GM12878 (cell line): Measurements from ENCODE around the gene CFAP70. TPM values are rescaled to one million over a fixed set of nuclear protein-coding genes. Genes with fewer than 3 reads are reported as not detected.

Experiments
- ATAC-seq: fragments of 200-7000 bp; cut with Tn5 transposase; 3 replicates; pipeline ENCODE4 v1.9.1; 2020; ENCODE audit warnings: mild to moderate bottlenecking, moderate library complexity
- BruUV-seq: library from RNA; stranded (reverse); fragments of 400-500 nt; replicated peaks from 2 replicates; lab custom pipeline; 2021; lab: Mats Ljungman, UMichigan
- CTCF ChIA-PET: fragments of 300-600 bp; sonication (Branson Sonifier 250); formaldehyde crosslinking; extraction: SDS; loops from one replicate; lab custom pipeline; 2021; ENCODE audit warnings: inconsistent platforms; lab: Yijun Ruan, JAX
- POLR2A ChIA-PET: fragments of 350-600 bp; formaldehyde crosslinking; extraction: SDS; loops from one replicate; lab custom pipeline; 2021; ENCODE audit warnings: inconsistent platforms; lab: Charles Lee
- RAD21 ChIA-PET: fragments of 300-600 bp; sonication (Branson Sonifier 250); formaldehyde crosslinking; loops from one replicate; lab custom pipeline; 2023; ENCODE audit warnings: antibody characterized with exemption; ENCODE audit not compliant: unreplicated experiment; lab: Charles Lee
- SMC1A ChIA-PET: fragments of 300-600 bp; sonication (Branson Sonifier 250); formaldehyde crosslinking; loops from one replicate; lab custom pipeline; 2023; ENCODE audit not compliant: unreplicated experiment, uncharacterized antibody; lab: Charles Lee
- DNase-seq: peaks from one replicate; pipeline ENCODE4 v3.0.0-alpha.2; 2011; ENCODE audit warnings: low read depth, low spot score
- FAIRE-seq: peaks from 3 replicates; lab custom pipeline; 2011; peaks lifted over from hg19 to GRCh38; lab: Jason Lieb, UNC
- H2AFZ ChIP-seq: 2 replicates; pipeline ENCODE4 v1.6.0; 2011; ENCODE audit warnings: low read depth, low read length, control low read depth; ENCODE audit not compliant: control insufficient read depth
- H3K27ac ChIP-seq: 2 replicates; pipeline ENCODE4 v1.5.1; 2011; ENCODE audit warnings: control low read depth; ENCODE audit not compliant: control insufficient read depth, insufficient read depth
- H3K27me3 ChIP-seq, 2 experiments: replicated peaks in 1 of 2; 2 replicates each; pipeline versions ENCODE4 v1.6.0 to v1.6.1; 2011; ENCODE audit warnings: low read length in 1 of 2; ENCODE audit not compliant: control insufficient read depth in 2 of 2, insufficient read depth in 2 of 2
- H3K36me3 ChIP-seq, 2 experiments: 2 replicates each; pipeline ENCODE4 v1.5.1; 2011; ENCODE audit warnings: low read length in 1 of 2; ENCODE audit not compliant: control insufficient read depth in 2 of 2, insufficient read depth in 2 of 2
- H3K4me1 ChIP-seq: 2 replicates; pipeline ENCODE4 v1.6.1; 2011; ENCODE audit warnings: mild to moderate bottlenecking, low read length, moderate library complexity, mixed read lengths; ENCODE audit not compliant: control insufficient read depth, insufficient read depth
- H3K4me2 ChIP-seq: 2 replicates; pipeline ENCODE4 v1.6.0; 2011; ENCODE audit warnings: control low read depth; ENCODE audit not compliant: control insufficient read depth, insufficient read depth
- H3K4me3 ChIP-seq: fragments of 200-600 bp; sonication (generic); 2 replicates; pipeline ENCODE4 v1.5.1; 2016
- H3K79me2 ChIP-seq: 2 replicates; pipeline ENCODE4 v1.6.0; 2011; ENCODE audit warnings: low read length; ENCODE audit not compliant: control insufficient read depth, insufficient read depth
- H3K9ac ChIP-seq: 2 replicates; pipeline ENCODE4 v1.8.0; 2011; ENCODE audit warnings: low read length, control low read depth, mixed read lengths; ENCODE audit not compliant: control insufficient read depth, insufficient read depth
- H3K9me3 ChIP-seq: replicated peaks from 3 replicates; pipeline ENCODE4 v1.5.1; 2011; ENCODE audit warnings: mild to moderate bottlenecking, low read length; ENCODE audit not compliant: control insufficient read depth, insufficient read depth
- H4K20me1 ChIP-seq: 2 replicates; pipeline ENCODE4 v1.6.0; 2011; ENCODE audit not compliant: control insufficient read depth, insufficient read depth
- CEBPB ChIP-seq, 2 experiments: fragments of 150-350 bp in 1 of 2; IDR thresholded peaks; 2 replicates each; pipeline ENCODE4 v1.6.1; 2012 to 2014; ENCODE audit warnings: low read depth in 2 of 2, low read length in 2 of 2, borderline replicate concordance in 1 of 2, inconsistent platforms in 1 of 2
- FOXK2 ChIP-seq: fragments of 450-650 bp; IDR thresholded peaks from 2 replicates; pipeline ENCODE4 v1.6.1; 2017; ENCODE audit warnings: mild to moderate bottlenecking, moderate library complexity
- NFXL1 ChIP-seq: fragments of 450-650 bp; IDR thresholded peaks from 2 replicates; pipeline ENCODE4 v1.6.1; 2017; ENCODE audit warnings: antibody characterized with exemption, mild to moderate bottlenecking, borderline replicate concordance
- SP1 ChIP-seq: IDR thresholded peaks from one replicate; pipeline ENCODE4 v1.6.1; 2011; ENCODE audit warnings: low read depth, low read length
- WRNIP1 ChIP-seq: IDR thresholded peaks from 2 replicates; pipeline ENCODE4 v1.6.1; 2011; ENCODE audit warnings: low read depth, low read length, improper control_type of control experiment, borderline replicate concordance
- YY1 ChIP-seq: IDR thresholded peaks from 2 replicates; pipeline ENCODE4 v1.6.1; 2011; ENCODE audit warnings: low read depth, mild to moderate bottlenecking, low read length
- WGBS: methylation state at CpG from one replicate; pipeline ENCODE4 v1.1.6; 2016; ENCODE audit warnings: low lambda C conversion rate; ENCODE audit not compliant: insufficient replicate concordance, insufficient coverage; ENCODE audit errors: missing lambda C conversion rate; 5-methylcytosine and 5-hydroxymethylcytosine counted together
- in situ Hi-C: fragments of 300-500 bp; cut with MboI; formaldehyde crosslinking; loops from 9 replicates; pipeline ENCODE4 v1.14.3; 2018; ENCODE audit warnings: mixed read lengths
- intact Hi-C: fragments of 100-400 bp; cut with micrococcal nuclease; formaldehyde crosslinking; loops from one replicate; pipeline ENCODE4 v1.14.2; 2022; ENCODE audit not compliant: unreplicated experiment
- polyA plus RNA-seq, 11 experiments: library from polyadenylated mRNA; depleted of rRNA in 4 of 11; unstranded in 6 of 11; stranded (reverse) in 5 of 11; fragments of >200 nt; fragmentation: Nextera tagmentation in 4 of 11; fragmentation: Illumina TruSeq in 1 of 11; extraction: Ambion mirVana in 4 of 11; extraction: Trizol in 1 of 11; gene quantifications; 1 replicate in 1 of 11; 2 replicates in 10 of 11; pipeline versions ENCODE4 v1.2.1 to v1.2.3, GENCODE V29; 2011 to 2016; ENCODE audit warnings: inconsistent platforms in 2 of 11, missing spikeins in 2 of 11, low read depth in 1 of 11
- total RNA-seq, 4 experiments: library from RNA; depleted of rRNA in 3 of 4; stranded (reverse); fragments of >200 nt in 3 of 4; fragmentation: Illumina TruSeq in 1 of 4; extraction: Trizol in 1 of 4; gene quantifications; 2 replicates each; pipeline versions ENCODE4 v1.2.1 to v1.2.3, GENCODE V29; 2013 to 2021
- TF ChIP-seq, protein P1 (sequence below): IDR thresholded peaks from 2 replicates; pipeline ENCODE4 v1.6.1; 2012; ENCODE audit warnings: mild to moderate bottlenecking, low read depth, low read length
- TF ChIP-seq, protein P2 (sequence below): fragments of 150-350 bp; IDR thresholded peaks from 2 replicates; pipeline ENCODE4 v1.6.1; 2014; ENCODE audit warnings: mild to moderate bottlenecking, low read depth, low read length

CFAP70 gene
- total and polyA plus RNA-seq, 10 of the 15 experiments (the other 5 are each of a cell fraction or from before 2014, with no cell fraction given): 0.21 to 1.1 (median 0.42) TPM

DNA sequence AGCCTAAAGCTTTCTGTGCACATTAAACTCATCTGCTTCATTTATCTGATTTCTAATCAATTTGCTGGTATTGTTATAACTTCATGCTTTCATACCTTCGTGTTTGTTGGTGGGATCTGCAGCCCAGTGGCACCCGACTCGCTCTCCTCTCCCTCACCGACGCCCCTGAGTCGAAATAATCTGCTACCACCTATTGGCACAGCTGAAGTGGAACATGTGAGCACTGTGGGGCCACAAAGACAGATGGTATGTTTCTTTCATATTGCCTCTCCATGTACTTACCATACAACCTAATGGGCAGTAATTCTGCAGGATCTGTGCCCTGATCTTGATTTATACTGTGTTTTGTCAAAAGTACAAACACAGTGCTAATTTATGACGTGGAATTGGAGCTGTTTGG is 124.0 kb downstream of the CFAP70 start:
- Histone ChIP-seq H3K27ac (no peak overlapping the region), H2AFZ (no peak overlapping the region), H3K9me3 (no peaks in the 10 kb centered on the region), H3K27me3 (no peaks in the 10 kb centered on the region), H3K9ac (no peak overlapping the region), H3K36me3 (peaks cover 2 to 30% of the 10 kb centered on the region in 2 experiments), H3K79me2 (no peaks in the 10 kb centered on the region)
- WGBS: over 99% methylated on average over 7 of the region's 7 CpGs
- ATAC-seq (no peak), FAIRE-seq (no peak)
- ChIA-PET RAD21 (no interaction called here), SMC1A (interaction anchor here (2.2 kb wide), 1 partner anchor 10 kb away, joined by 4 read pairs; no protein-coding TSS in a partner anchor), CTCF (interaction anchor here (1.0 kb wide), 1 partner anchor 76 kb away, joined by 3 read pairs; no protein-coding TSS in a partner anchor)
- BruUV-seq: no TSS peak
- intact Hi-C loops: no loop called here
- TF ChIP-seq CEBPB (IDR thresholded peaks at IDR 0.05; ENCODE audit: borderline replicate concordance in 1 of 2, low read depth in 2 of 2, low read length in 2 of 2) (no peak), SP1 (no peak), NFXL1 (no peak), YY1 (no peak), WRNIP1 (no peak), FOXK2 (no peak)
- TF ChIP-seq, protein P1, sequence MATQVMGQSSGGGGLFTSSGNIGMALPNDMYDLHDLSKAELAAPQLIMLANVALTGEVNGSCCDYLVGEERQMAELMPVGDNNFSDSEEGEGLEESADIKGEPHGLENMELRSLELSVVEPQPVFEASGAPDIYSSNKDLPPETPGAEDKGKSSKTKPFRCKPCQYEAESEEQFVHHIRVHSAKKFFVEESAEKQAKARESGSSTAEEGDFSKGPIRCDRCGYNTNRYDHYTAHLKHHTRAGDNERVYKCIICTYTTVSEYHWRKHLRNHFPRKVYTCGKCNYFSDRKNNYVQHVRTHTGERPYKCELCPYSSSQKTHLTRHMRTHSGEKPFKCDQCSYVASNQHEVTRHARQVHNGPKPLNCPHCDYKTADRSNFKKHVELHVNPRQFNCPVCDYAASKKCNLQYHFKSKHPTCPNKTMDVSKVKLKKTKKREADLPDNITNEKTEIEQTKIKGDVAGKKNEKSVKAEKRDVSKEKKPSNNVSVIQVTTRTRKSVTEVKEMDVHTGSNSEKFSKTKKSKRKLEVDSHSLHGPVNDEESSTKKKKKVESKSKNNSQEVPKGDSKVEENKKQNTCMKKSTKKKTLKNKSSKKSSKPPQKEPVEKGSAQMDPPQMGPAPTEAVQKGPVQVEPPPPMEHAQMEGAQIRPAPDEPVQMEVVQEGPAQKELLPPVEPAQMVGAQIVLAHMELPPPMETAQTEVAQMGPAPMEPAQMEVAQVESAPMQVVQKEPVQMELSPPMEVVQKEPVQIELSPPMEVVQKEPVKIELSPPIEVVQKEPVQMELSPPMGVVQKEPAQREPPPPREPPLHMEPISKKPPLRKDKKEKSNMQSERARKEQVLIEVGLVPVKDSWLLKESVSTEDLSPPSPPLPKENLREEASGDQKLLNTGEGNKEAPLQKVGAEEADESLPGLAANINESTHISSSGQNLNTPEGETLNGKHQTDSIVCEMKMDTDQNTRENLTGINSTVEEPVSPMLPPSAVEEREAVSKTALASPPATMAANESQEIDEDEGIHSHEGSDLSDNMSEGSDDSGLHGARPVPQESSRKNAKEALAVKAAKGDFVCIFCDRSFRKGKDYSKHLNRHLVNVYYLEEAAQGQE: no peak
- TF ChIP-seq, protein P2, sequence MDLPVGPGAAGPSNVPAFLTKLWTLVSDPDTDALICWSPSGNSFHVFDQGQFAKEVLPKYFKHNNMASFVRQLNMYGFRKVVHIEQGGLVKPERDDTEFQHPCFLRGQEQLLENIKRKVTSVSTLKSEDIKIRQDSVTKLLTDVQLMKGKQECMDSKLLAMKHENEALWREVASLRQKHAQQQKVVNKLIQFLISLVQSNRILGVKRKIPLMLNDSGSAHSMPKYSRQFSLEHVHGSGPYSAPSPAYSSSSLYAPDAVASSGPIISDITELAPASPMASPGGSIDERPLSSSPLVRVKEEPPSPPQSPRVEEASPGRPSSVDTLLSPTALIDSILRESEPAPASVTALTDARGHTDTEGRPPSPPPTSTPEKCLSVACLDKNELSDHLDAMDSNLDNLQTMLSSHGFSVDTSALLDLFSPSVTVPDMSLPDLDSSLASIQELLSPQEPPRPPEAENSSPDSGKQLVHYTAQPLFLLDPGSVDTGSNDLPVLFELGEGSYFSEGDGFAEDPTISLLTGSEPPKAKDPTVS: no peak
- TF ChIP-seq, all 136 proteins: peak for 0
- Histone ChIP-seq H4K20me1 (no peaks in the 10 kb centered on the region), H3K4me1 (no peaks in the 10 kb centered on the region), H3K4me2 (no peak overlapping the region), H3K4me3 (no peak overlapping the region)
- DNase-seq: no peak
- POLR2A ChIA-PET: interaction anchor here (1.6 to 1.9 kb wide), 2 partner anchors 11 to 13 kb away, joined by 5 to 6 read pairs; partner anchors contain the start of gene DNAJC9
- in situ Hi-C loops: no loop called here
